HTERT RPE-1 (cell line): ENCODE results near the gene NCOA7.
"Not testable (repeated sequence)": the region's sequence is repeated elsewhere in the genome, so short reads cannot be mapped to it uniquely, and the experiment has no call there.

ENCODE experiments used
- in situ Hi-C: fragments of 300-500 bp; cut with MboI; formaldehyde crosslinking; loops from 4 replicates; pipeline ENCODE4 v1.14.3; 2020; ENCODE audit warnings: low sequenced_read_pairs

The NCOA7 gene

GRCh38 chr6:125753218-125753936 lies 37.4 kb upstream of the NCOA7 start:
- in situ Hi-C loops = loop anchor here (25.0 kb wide), 1 partner anchor 441 kb away; the partner anchor contains the start of gene HDDC2

GRCh38 chr6:125753937-125754259 lies 36.9 kb upstream of the NCOA7 start:
- in situ Hi-C loops = loop anchor here (25.0 kb wide), 1 partner anchor 442 kb away; the partner anchor contains the start of gene HDDC2

- in situ Hi-C loops = loop anchor here (25.0 kb wide), 1 partner anchor 442 kb away; the partner anchor contains the start of gene HDDC2
Observed at GRCh38 chr6:125754566-125754965, 36.2 kb upstream of the NCOA7 start.

- in situ Hi-C loops = loop anchor here (25.0 kb wide), 1 partner anchor 447 kb away; the partner anchor contains the start of gene HDDC2
Observed at GRCh38 chr6:125759184-125759902, 31.4 kb upstream of the NCOA7 start.

GRCh38 chr6:125759959-125760457 lies 30.8 kb upstream of the NCOA7 start:
- in situ Hi-C loops = loop anchor here (25.0 kb wide), 1 partner anchor 448 kb away; the partner anchor contains the start of gene HDDC2

- in situ Hi-C loops = loop anchor here (25.0 kb wide), 1 partner anchor 452 kb away; the partner anchor contains the start of gene HDDC2
Observed at GRCh38 chr6:125764121-125764671, 26.6 kb upstream of the NCOA7 start.

GRCh38 chr6:125765944-125766343 lies 24.8 kb upstream of the NCOA7 start:
- in situ Hi-C loops = loop anchor here (25.0 kb wide), 1 partner anchor 454 kb away; the partner anchor contains the start of gene HDDC2

- in situ Hi-C loops = loop anchor here (25.0 kb wide), 1 partner anchor 454 kb away; the partner anchor contains the start of gene HDDC2
Observed at GRCh38 chr6:125766641-125767040, 24.1 kb upstream of the NCOA7 start.

GRCh38 chr6:125769147-125769783 lies 21.5 kb upstream of the NCOA7 start:
- in situ Hi-C loops = loop anchor here (25.0 kb wide), 1 partner anchor 457 kb away; the partner anchor contains the start of gene HDDC2

- in situ Hi-C loops = loop anchor here (25.0 kb wide), 1 partner anchor 461 kb away; the partner anchor contains the start of gene HDDC2
Observed at GRCh38 chr6:125773387-125774341, 17.1 kb upstream of the NCOA7 start.

GRCh38 chr6:125776107-125776826 lies 14.5 kb upstream of the NCOA7 start:
- in situ Hi-C loops = not testable (repeated sequence)

- in situ Hi-C loops = no loop called here
Observed at GRCh38 chr6:125779924-125780539, 10.7 kb upstream of the NCOA7 start.

GRCh38 chr6:125780540-125781313 lies 10.0 kb upstream of the NCOA7 start:
- in situ Hi-C loops = no loop called here

GRCh38 chr6:125781314-125781868 lies 9.4 kb upstream of the NCOA7 start:
- in situ Hi-C loops = no loop called here

GRCh38 chr6:125784365-125784764 lies 6.4 kb upstream of the NCOA7 start:
- in situ Hi-C loops = no loop called here

GRCh38 chr6:125787791-125788190 lies 3.0 kb upstream of the NCOA7 start:
- in situ Hi-C loops = no loop called here

- in situ Hi-C loops = no loop called here
Observed at GRCh38 chr6:125789167-125789566, 1.6 kb upstream of the NCOA7 start.
